SJCRH30 (cell line): ENCODE measurements around the gene HOPX. TPM values are rescaled to one million over a fixed set of nuclear protein-coding genes. Genes with fewer than 3 reads are reported as not detected.
"Not testable (repeated sequence)": the region's sequence is repeated elsewhere in the genome, so short reads cannot be mapped to it uniquely, and the experiment has no call there.

Source experiments
- DNase-seq, 2 experiments: peaks; one replicate each; pipeline ENCODE4 v3.0.0-alpha.2; 2015 to 2020
- H3K27ac ChIP-seq: fragments of 250-450 bp; sonication (Bioruptor Pico); 2 replicates; pipeline ENCODE4 v1.5.1; 2020; ENCODE audit warnings: mild to moderate bottlenecking, moderate library complexity
- H3K27me3 ChIP-seq: fragments of 250-450 bp; sonication (Bioruptor Pico); 2 replicates; pipeline ENCODE4 v1.5.1; 2020; ENCODE audit warnings: mild to moderate bottlenecking, moderate library complexity
- H3K36me3 ChIP-seq: fragments of 250-450 bp; sonication (Bioruptor Pico); 2 replicates; pipeline ENCODE4 v1.5.1; 2020; ENCODE audit warnings: mild to moderate bottlenecking, moderate library complexity
- H3K4me1 ChIP-seq: fragments of 250-450 bp; sonication (Bioruptor Pico); 2 replicates; pipeline ENCODE4 v1.5.1; 2020; ENCODE audit warnings: mild to moderate bottlenecking, moderate library complexity
- H3K4me3 ChIP-seq: fragments of 250-450 bp; sonication (Bioruptor Pico); 2 replicates; pipeline ENCODE4 v1.5.1; 2020; ENCODE audit warnings: mild to moderate bottlenecking, moderate library complexity
- H3K9me3 ChIP-seq: fragments of 250-450 bp; sonication (Bioruptor Pico); replicated peaks from 2 replicates; pipeline ENCODE4 v1.5.1; 2020; ENCODE audit warnings: mild to moderate bottlenecking, moderate library complexity
- total RNA-seq: library from RNA; depleted of rRNA; stranded (reverse); fragments of >200 nt; shearing (Covaris generic); gene quantifications from 2 replicates; pipeline ENCODE4 v1.2.3, GENCODE V29; 2014

The HOPX gene
- total RNA-seq, 1 experiment from 2014 or later = not detected

DNA sequence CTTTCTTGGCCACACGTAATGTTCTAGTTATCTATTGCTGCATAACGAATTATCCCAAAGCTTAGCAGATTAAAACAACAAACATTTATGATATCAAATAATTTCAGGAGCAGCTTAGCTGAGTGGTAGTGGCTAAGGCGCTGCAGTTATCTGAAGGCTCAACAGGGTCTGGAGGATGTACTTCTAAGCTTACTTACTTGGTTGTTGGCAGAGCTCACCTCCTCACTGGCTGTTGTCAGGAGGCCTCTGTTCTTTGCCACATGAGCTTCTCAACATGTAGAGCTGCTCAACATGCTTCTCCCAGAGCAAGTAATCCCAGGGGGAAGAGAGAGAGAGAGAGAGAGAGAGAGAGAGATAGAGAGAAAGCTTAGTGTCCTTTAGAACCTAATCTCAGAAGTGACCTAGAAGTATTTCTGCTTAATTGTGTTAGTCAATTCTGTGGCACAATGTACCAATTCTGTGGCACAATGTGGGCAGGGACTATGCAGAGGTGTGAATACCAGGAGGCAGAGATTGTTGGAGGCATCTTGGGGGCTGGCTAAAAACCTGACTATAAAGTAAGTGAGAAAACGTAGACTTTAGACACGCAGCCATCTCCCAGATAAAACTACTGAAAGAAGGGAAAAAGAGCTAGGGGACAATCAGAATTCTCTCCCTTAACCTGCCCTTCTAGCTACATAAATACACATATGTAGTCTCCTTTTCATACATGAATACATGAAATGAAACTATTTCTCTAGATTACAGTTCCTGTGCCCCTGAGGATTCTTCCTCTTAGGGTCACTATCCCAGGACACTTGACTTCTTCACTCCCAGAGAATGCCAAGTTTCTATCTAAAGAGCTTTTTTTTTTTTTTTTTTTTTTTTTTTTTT, 40.2 kb downstream of the HOPX start:
- Histone ChIP-seq H3K4me1 (no peaks in the 10 kb centered on the region), H3K4me3 (no peak overlapping the region), H3K27me3 (no peaks in the 10 kb centered on the region; the same call in 1 of the 2 replicates), H3K36me3 (no peaks in the 10 kb centered on the region), H3K9me3 (no peaks in the 10 kb centered on the region), H3K27ac (no peak overlapping the region)
- DNase-seq = no peak

DNA sequence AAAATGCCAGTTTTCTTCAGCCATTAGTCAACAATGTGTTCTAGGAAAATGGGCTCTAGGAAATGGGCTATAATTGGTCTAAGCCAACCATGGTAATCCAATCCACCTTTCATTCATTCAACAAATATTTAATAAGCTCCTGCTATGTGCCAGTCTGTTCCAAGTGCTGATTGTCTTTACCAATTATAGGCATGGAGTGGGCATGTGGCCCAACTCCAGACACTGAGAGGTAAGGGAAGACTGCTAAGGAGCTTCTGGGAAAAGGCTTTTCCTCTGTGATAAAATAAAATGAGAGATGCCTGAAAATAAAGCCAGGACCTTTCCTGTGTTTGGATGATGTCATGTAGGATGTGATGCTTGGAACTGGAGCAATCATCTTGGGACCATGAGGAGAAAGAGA, 43.3 kb downstream of the HOPX start:
- no peaks in the 10 kb centered on the region for H3K27me3 ChIP-seq
- no peaks in the 10 kb centered on the region for H3K9me3 ChIP-seq
- H3K4me3 ChIP-seq = no peak overlapping the region
- no peak overlapping the region for H3K27ac ChIP-seq
- no peak for DNase-seq
- no peaks in the 10 kb centered on the region for H3K4me1 ChIP-seq
- no peaks in the 10 kb centered on the region for H3K36me3 ChIP-seq

DNA sequence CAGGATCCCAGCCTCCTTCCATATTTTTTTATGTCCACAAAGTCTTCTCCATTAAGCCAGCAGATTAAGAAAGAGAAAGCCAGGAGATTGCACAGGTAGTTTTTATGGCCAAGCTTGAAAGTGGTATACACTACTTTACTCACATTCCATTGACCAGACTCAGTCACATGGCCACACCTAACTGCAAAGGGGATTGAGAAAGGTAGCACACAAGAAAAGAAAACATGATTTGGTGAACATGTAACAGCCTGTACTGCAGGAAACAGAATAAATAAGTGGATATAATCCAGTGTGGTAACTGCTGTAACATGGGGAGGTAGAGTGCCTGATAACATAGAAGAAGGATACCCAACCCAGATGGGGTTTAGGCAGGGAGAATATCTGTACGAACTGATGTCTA, 43.9 kb downstream of the HOPX start:
- H3K9me3 ChIP-seq = no peaks in the 10 kb centered on the region
- H3K27me3 ChIP-seq = no peaks in the 10 kb centered on the region
- no peaks in the 10 kb centered on the region for H3K4me1 ChIP-seq
- H3K36me3 ChIP-seq = no peaks in the 10 kb centered on the region
- H3K4me3 ChIP-seq = no peak overlapping the region
- no peak for DNase-seq
- no peak overlapping the region for H3K27ac ChIP-seq

DNA sequence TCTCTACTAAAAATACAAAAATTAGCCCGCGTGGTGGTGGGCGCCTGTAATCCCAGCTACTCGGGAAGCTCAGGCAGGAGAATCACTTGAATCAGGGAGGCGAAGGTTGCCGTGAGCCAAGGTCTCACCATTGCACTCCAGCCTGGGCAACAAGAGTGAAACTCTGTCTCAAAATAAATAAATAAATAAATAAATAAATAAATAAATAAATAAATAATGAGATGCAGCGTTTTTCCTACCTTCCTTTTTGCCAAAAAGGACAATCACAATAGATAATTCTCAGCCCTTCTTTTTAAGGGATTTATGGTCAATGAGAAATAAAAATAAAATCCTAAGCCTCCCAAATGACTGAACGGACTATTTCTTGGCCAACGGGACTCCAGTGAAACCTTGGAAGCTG, 46.1 kb downstream of the HOPX start:
- not testable (repeated sequence) for H3K27me3 ChIP-seq, DNase-seq, H3K9me3 ChIP-seq, H3K4me3 ChIP-seq, H3K27ac ChIP-seq, H3K36me3 ChIP-seq, H3K4me1 ChIP-seq

DNA sequence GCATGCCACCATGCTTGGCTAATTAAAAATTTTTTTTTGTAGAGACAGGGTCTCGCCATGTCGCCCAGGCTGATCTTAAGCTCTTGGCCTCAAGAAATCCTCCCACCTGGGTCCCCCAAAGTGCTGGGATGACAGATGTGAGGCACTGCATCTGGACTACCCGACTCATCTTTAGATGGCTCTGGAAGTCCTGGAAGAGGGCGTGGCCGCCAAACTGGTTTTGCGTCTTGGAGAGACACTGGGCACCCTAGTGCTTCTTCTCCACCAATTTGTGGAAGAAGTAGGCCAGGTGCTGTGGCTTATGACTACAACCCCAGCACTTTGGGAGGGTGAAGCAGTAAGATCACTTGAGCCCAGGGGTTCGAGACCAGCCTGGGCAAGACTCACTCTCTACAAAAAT, 47.6 kb downstream of the HOPX start:
- no peak for DNase-seq
- H3K27me3 ChIP-seq = no peaks in the 10 kb centered on the region; the same call in 1 of the 2 replicates

DNA sequence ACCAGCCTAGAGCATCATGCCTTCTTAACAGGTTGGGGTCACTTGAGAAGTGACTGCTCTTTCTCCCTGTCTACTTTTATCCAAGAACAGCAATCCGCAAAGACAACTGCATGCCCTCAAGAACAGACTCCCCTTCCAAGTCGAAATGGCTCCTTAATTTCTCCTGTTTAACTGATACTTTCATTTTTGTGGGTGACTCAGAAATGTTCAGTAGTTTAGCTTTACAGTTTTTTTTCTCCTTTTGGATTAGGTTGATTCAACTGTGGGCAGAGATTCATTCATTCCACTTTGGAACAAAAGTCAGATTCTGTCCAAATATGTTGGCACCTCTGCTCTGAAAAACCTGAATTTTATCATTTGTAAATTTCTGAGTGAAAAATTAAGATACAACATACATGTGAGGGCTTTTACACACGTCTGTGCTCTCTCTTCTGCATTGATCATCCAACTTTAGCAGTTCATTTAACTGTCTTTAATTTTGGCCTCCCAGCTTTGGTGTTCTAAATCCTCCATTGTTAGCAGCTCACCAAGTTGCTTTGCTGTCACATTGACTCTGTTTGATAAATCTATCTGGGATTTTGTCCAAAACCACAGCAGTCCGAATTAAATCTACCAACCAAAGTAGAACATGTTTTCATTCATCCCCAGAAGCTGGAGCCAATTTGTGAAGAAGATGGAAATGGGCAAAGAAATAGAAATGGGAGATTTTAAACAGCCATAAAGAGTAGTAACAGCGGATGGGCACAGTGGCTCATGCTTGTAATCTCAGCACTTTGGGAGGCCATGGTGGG, 50.0 kb downstream of the HOPX start:
- Histone ChIP-seq H3K4me1 (no peaks in the 10 kb centered on the region), H3K27ac (no peak overlapping the region), H3K4me3 (no peak overlapping the region), H3K36me3 (no peaks in the 10 kb centered on the region), H3K27me3 (no peaks in the 10 kb centered on the region; the same call in 1 of the 2 replicates), H3K9me3 (no peaks in the 10 kb centered on the region)
- no peak for DNase-seq

More for the DNA sequence above, 47.6 kb downstream of the HOPX start:
- Histone ChIP-seq H3K36me3 (no peaks in the 10 kb centered on the region), H3K27ac (no peak overlapping the region), H3K4me3 (no peak overlapping the region), H3K4me1 (no peaks in the 10 kb centered on the region), H3K9me3 (no peaks in the 10 kb centered on the region)

DNA sequence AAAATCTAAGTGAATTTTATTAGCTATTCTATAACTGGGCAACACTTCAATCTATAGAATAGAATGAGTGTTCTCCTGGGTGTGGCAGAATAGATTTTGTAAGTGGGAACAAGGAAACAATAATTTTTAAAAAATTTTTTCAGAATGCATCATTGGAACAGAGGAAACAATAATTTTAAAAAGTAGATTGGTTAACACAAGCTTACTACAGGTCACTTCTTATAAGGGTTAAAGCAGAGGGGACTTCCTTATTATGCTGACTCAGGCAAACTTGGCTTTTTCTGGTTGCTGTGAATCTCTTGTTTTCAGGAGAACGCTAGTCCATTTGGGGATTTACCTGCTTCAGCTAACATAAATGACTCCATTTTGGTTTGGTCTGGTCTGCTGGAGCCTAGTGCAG, 52.5 kb downstream of the HOPX start:
- no peaks in the 10 kb centered on the region for H3K4me1 ChIP-seq
- H3K4me3 ChIP-seq = no peak overlapping the region
- no peaks in the 10 kb centered on the region; the same call in 1 of the 2 replicates for H3K27me3 ChIP-seq
- no peaks in the 10 kb centered on the region for H3K9me3 ChIP-seq
- H3K27ac ChIP-seq = no peak overlapping the region
- no peaks in the 10 kb centered on the region for H3K36me3 ChIP-seq
- DNase-seq = no peak

DNA sequence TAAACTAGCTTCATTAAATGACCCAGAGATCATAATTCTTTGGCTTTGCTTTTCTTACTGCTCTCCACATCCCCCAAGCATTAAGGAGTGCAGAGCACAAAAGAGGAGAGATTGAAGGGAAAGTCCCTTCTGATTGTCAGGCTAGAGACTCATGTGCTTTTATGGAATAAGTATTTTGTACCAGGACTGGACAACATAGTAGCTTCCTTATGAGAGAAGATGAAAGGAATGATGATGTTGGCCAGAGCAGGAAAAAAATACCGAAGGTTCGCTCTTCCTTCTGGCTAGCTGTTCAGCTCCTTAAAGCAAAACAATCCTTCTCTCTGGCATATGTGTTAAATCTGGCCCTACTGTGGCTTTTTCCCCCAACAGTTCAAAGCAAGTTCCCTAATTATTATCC, 53.1 kb downstream of the HOPX start:
- no peaks in the 10 kb centered on the region; the same call in 1 of the 2 replicates for H3K27me3 ChIP-seq
- no peak for DNase-seq

DNA sequence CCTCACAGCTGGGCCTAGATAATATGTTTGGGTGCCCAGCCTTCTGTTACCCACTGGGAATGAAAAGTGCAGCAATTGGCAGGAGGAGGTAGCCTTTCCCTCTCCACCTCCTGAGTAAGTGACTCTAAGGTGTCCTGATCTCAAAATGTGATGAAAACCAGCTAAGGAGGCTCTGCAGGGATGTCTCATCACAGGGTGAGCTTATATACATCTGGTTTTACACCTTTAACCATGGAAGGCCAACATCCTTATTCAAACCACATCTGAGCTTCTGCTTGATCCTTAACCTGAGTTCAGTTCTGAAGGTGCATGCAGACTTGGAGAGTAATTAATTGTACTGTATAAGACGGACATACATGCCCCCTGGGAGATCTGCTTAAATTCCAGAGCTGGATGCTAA, 53.7 kb downstream of the HOPX start:
- Histone ChIP-seq H3K4me1 (no peaks in the 10 kb centered on the region), H3K9me3 (no peaks in the 10 kb centered on the region), H3K27ac (no peak overlapping the region), H3K27me3 (no peaks in the 10 kb centered on the region; the same call in 1 of the 2 replicates), H3K36me3 (no peaks in the 10 kb centered on the region), H3K4me3 (no peak overlapping the region)
- no peak for DNase-seq

More for the DNA sequence above, 53.1 kb downstream of the HOPX start:
- H3K4me3 ChIP-seq = no peak overlapping the region
- no peaks in the 10 kb centered on the region for H3K36me3 ChIP-seq
- H3K27ac ChIP-seq = no peak overlapping the region
- no peaks in the 10 kb centered on the region for H3K4me1 ChIP-seq
- no peaks in the 10 kb centered on the region for H3K9me3 ChIP-seq

DNA sequence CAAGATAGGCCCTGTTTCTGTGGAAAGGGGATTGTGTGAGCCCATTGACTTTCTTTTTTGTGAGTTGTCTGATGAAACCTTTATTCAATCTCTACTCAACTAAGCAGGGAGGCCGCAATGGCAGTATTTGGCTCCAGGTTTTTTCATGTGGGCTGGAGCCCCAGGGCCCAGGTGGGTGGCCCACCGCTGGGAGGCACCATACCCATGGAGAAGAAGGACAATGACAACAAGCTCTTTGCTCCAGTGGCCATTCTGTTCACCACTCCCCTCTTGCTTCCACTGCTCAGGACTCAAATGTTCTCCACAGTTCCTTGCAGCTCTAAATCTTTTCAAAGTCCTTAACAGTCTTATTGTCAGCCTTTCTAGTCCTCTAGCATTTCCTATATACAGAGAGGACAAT, 54.1 kb downstream of the HOPX start:
- DNase-seq = no peak
- Histone ChIP-seq H3K27ac (no peak overlapping the region), H3K27me3 (no peaks in the 10 kb centered on the region; the same call in 1 of the 2 replicates), H3K4me1 (no peaks in the 10 kb centered on the region), H3K4me3 (no peak overlapping the region), H3K9me3 (no peaks in the 10 kb centered on the region), H3K36me3 (no peaks in the 10 kb centered on the region)

DNA sequence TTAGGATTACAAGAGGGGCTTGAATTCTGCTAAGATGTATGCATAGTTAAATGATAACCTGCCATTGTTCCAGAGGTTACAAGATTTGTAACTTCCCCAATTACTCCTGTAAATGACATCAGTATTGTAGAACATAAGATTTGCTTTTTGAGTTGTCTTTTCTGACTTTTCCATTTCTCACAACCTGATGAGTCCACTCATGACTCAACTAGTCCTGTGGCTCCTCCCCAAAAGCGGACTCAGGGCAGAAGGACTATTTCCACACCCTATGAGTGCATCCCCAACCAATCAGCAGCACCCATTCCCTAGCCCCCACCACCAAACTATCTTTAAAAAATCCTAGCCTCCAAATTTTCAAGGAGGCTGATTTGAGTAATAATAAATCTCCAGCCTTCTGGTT, 54.7 kb downstream of the HOPX start:
- Histone ChIP-seq H3K36me3 (no peaks in the 10 kb centered on the region), H3K27me3 (no peaks in the 10 kb centered on the region; the same call in 1 of the 2 replicates), H3K9me3 (no peaks in the 10 kb centered on the region), H3K4me1 (no peaks in the 10 kb centered on the region), H3K4me3 (no peak overlapping the region), H3K27ac (no peak overlapping the region)
- DNase-seq = no peak

DNA sequence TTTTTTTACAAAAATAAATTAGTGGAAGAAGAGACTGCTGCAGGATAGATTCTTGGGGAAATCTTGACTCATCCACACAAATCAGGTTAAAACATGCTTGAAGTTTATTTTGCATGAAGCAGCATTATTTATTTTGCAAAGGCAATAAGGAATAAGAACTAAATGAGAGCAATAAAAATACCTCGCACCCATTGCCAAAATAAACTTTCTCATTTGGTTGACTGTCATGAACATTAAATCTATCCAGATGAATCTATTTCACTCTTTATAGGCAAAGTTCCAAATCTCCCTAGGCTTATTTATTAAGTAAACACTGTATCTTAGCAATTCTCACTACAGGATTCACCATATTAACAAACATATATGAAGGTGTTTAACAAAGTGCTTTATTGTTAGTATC, 58.9 kb downstream of the HOPX start:
- Histone ChIP-seq H3K4me1 (no peaks in the 10 kb centered on the region), H3K27ac (no peak overlapping the region), H3K4me3 (no peak overlapping the region), H3K9me3 (no peaks in the 10 kb centered on the region), H3K27me3 (no peaks in the 10 kb centered on the region), H3K36me3 (no peaks in the 10 kb centered on the region)
- DNase-seq = no peak

DNA sequence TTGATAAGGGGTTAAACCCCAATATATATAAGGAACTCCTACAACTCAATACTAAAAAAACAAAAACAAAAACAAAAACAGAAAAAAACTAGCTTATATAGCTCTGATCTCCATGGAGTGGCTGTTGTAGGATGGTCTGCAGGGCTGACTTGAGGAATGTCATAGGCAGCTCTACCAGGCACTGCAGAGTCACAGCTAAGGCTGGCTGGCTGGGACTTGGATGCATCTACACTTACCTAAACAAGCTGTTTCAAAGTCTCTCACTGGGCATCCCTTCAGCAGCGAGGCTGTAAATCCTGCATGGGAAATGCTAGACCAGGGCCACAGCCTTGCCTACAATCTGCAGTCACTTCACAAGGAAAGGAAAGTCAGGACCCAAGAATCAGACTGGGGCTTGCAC, 61.3 kb downstream of the HOPX start:
- H3K9me3 ChIP-seq = no peaks in the 10 kb centered on the region
- H3K36me3 ChIP-seq = no peaks in the 10 kb centered on the region
- H3K27ac ChIP-seq = no peak overlapping the region
- no peak overlapping the region for H3K4me3 ChIP-seq
- H3K27me3 ChIP-seq = no peaks in the 10 kb centered on the region
- no peak for DNase-seq
- no peaks in the 10 kb centered on the region for H3K4me1 ChIP-seq

DNA sequence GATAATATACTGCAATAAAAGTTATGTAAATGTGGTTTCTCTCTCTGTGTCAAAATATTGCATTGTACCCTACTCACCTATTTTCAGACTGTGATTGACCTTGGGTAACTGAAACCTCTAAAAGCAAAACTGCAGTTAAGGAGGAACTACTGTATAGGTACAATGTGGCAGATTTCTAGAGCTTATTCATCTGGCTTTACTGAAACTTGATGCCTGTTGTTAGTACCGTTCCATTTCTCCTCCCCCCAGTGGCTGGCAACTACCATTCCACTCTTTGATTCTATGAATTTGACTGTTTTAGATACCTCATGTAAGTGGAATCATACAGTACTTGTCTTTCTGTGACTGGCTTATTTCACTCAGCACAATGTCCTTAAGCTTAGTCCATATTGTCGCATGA, 61.9 kb downstream of the HOPX start:
- DNase-seq = peak in 1 of 2 experiments; percentile 22
- no peaks in the 10 kb centered on the region for H3K27me3 ChIP-seq
- H3K9me3 ChIP-seq = no peaks in the 10 kb centered on the region
- H3K36me3 ChIP-seq = no peaks in the 10 kb centered on the region
- H3K4me1 ChIP-seq = no peaks in the 10 kb centered on the region
- H3K27ac ChIP-seq = no peak overlapping the region
- H3K4me3 ChIP-seq = no peak overlapping the region

DNA sequence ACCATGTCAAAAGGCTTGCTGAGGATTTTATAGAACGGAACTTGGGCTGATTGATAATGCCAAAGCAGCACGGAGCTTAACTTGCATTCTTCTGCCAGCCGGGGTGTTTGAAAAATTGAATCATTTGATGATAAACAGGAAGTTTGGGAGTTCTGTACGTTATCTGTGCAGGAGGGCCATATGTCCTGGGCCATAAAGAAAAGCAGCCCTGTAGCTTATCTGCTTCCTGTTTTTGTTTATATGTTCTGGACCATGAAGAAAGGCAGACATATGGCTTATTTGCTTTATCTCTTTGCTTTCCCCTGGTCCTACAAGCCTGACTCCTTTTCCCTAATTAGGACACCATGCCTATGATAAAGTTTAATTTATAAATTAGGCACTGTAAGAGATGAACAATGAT, 62.4 kb downstream of the HOPX start:
- Histone ChIP-seq H3K9me3 (no peaks in the 10 kb centered on the region), H3K27me3 (no peaks in the 10 kb centered on the region), H3K27ac (no peak overlapping the region), H3K4me3 (no peak overlapping the region), H3K4me1 (no peaks in the 10 kb centered on the region), H3K36me3 (no peaks in the 10 kb centered on the region)
- no peak for DNase-seq
